Natural killer cell (primary cell): ENCODE data around the gene PEX7. TPM values are rescaled to one million over a fixed set of nuclear protein-coding genes. Genes with fewer than 3 reads are reported as not detected.
A peak's percentile ranks its signal among the peaks of the same experiment; 100 is the strongest.

ENCODE experiments used
- ATAC-seq, 3 donors: fragments of 150-1000 bp in 2 of 3; fragments of 200-7000 bp in 1 of 3; cut with Tn5 transposase; 1 replicate in 1 of 3; 2 replicates in 2 of 3; pipeline ENCODE4 v1.10.0; 2021; ENCODE audit warnings: mild to moderate bottlenecking in 2 of 3, moderate library complexity in 2 of 3
- DNase-seq, 2 donors: peaks; one replicate each; pipeline versions ENCODE4 v3.0.0 to v3.0.0-alpha.2; 2013 to 2021; ENCODE audit warnings: mixed read lengths in 1 of 2
- H3K27ac ChIP-seq: one replicate; pipeline ENCODE4 v1.5.1; 2013; ENCODE audit warnings: mild to moderate bottlenecking, low read length
- H3K27me3 ChIP-seq: one replicate; pipeline ENCODE4 v1.6.1; 2013; ENCODE audit warnings: low read length; ENCODE audit not compliant: control insufficient read depth, insufficient read depth
- H3K36me3 ChIP-seq: one replicate; pipeline ENCODE4 v1.6.1; 2013; ENCODE audit warnings: low read length; ENCODE audit not compliant: control insufficient read depth, insufficient read depth
- H3K4me1 ChIP-seq: one replicate; pipeline ENCODE4 v1.6.1; 2013; ENCODE audit warnings: low read length; ENCODE audit not compliant: control insufficient read depth, insufficient read depth
- H3K4me3 ChIP-seq: one replicate; pipeline ENCODE4 v1.5.1; 2013; ENCODE audit warnings: low read length
- H3K9me3 ChIP-seq: one replicate; pipeline ENCODE4 v1.6.1; 2013; ENCODE audit warnings: low read length; ENCODE audit not compliant: control insufficient read depth, insufficient read depth
- H3K27ac Mint-ChIP-seq, 2 donors: one replicate each; pipeline ENCODE4 v1.8.0; 2022; ENCODE audit warnings: mild to moderate bottlenecking in 2 of 2, mixed read lengths in 2 of 2, moderate library complexity in 1 of 2
- H3K27me3 Mint-ChIP-seq, 2 donors: one replicate each; pipeline ENCODE4 v1.8.0; 2022; ENCODE audit warnings: low read depth in 2 of 2, mixed read lengths in 2 of 2
- H3K36me3 Mint-ChIP-seq: one replicate; pipeline ENCODE4 v1.8.0; 2022; ENCODE audit warnings: mixed read lengths
- H3K4me1 Mint-ChIP-seq, 2 donors: one replicate each; pipeline ENCODE4 v1.8.0; 2022; ENCODE audit warnings: mixed read lengths in 2 of 2
- H3K4me3 Mint-ChIP-seq: one replicate; pipeline ENCODE4 v1.8.0; 2022; ENCODE audit warnings: mild to moderate bottlenecking, moderate library complexity, mixed read lengths
- H3K9me3 Mint-ChIP-seq, 2 donors: one replicate each; pipeline ENCODE4 v1.8.0; 2022; ENCODE audit warnings: mixed read lengths in 2 of 2
- WGBS: methylation state at CpG from one replicate; pipeline ENCODE4 v1.1.7; 2013; ENCODE audit warnings: missing lambda C conversion rate; ENCODE audit not compliant: insufficient coverage; 5-methylcytosine and 5-hydroxymethylcytosine counted together
- intact Hi-C: fragments of 100-400 bp; cut with micrococcal nuclease; formaldehyde crosslinking; loops from one replicate; pipeline ENCODE4 v1.14.2; 2022
- total RNA-seq, 4 donors: library from RNA; stranded (reverse); fragments of 120-200 nt in 1 of 4; gene quantifications; one replicate each; pipeline versions ENCODE4 v1.2.3 to v1.2.4, GENCODE V29; 2013 to 2022
- TF ChIP-seq, protein P1 (sequence below): fragments of 200-600 bp; IDR thresholded peaks from one replicate; pipeline ENCODE4 v1.8.0; 2022; ENCODE audit warnings: antibody characterized with exemption

PEX7 gene
- total RNA-seq, 3 donors from 2014 or later (not counting 1 experiment from before 2014, with no cell fraction given): 2.4 to 3.6 (median 2.5) TPM

- 8% methylated on average over 6 of the region's 6 CpGs for WGBS
- Histone ChIP-seq H3K4me3 (no peak overlapping the region), H3K9me3 (no peaks in the 10 kb centered on the region), H3K27me3 (peaks cover 31% of the 10 kb centered on the region), H3K4me1 (peaks cover 39% of the 10 kb centered on the region), H3K36me3 (no peaks in the 10 kb centered on the region), H3K27ac (no peak overlapping the region)
- DNase-seq: peak in 1 of 2 donors; percentile 15
- no peaks in the 10 kb centered on the region for H3K9me3 Mint-ChIP-seq
- intact Hi-C loops: no loop called here
- H3K4me3 Mint-ChIP-seq: peak overlapping the region; percentile 74
- TF ChIP-seq, protein P1, sequence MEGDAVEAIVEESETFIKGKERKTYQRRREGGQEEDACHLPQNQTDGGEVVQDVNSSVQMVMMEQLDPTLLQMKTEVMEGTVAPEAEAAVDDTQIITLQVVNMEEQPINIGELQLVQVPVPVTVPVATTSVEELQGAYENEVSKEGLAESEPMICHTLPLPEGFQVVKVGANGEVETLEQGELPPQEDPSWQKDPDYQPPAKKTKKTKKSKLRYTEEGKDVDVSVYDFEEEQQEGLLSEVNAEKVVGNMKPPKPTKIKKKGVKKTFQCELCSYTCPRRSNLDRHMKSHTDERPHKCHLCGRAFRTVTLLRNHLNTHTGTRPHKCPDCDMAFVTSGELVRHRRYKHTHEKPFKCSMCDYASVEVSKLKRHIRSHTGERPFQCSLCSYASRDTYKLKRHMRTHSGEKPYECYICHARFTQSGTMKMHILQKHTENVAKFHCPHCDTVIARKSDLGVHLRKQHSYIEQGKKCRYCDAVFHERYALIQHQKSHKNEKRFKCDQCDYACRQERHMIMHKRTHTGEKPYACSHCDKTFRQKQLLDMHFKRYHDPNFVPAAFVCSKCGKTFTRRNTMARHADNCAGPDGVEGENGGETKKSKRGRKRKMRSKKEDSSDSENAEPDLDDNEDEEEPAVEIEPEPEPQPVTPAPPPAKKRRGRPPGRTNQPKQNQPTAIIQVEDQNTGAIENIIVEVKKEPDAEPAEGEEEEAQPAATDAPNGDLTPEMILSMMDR: no peak
- H3K27me3 Mint-ChIP-seq: peaks cover 34 to 44% of the 10 kb centered on the region in 2 donors
- peak in 1 of 3 donors; percentile 23 for ATAC-seq
- no peaks in the 10 kb centered on the region for H3K36me3 Mint-ChIP-seq
- no peak overlapping the region for H3K27ac Mint-ChIP-seq
- H3K4me1 Mint-ChIP-seq: peaks cover 32 to 37% of the 10 kb centered on the region in 2 donors
These were observed 97.8 kb downstream of the PEX7 start for GRCh38 chr6:136920216-136920615.

DNA sequence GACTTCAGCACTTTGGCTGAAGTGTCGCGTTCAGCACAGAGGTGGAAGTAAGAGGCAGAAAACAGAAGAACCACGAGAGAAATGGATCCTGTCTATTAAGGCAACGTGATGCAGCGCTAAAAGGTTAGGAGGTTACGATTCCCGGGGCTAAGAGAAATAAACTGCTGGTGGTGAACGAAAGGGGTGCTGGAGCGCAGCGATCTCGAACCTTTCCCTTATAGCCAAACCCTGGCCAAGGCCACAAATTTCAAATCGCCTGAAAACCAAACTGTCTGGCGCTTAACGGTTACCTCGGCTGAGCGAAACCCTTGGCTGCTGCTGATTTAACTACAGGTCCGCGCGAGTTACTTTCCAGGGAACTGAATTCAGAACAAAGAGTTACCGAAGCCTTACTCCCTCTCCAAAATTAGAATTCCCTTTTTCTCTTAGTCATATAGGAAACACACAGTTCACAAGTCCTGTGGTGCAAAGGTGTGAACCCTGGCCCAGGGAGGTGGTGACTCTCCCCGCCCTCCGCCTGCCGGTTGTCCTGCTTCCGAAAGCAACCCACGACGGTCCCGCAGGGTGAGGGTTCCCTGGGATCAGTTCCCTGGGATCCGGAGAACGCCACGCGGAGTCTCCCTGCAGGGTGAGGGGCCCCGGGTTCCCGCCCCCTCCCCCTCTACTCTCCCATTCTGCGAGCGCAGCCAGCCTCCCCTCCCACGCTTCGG, 98.4 kb downstream of the PEX7 start:
- DNase-seq (peak in 1 of 2 donors; percentile 30), ATAC-seq (peak in 2 of 3 donors; percentile 38 to 48)
- H3K36me3 ChIP-seq: no peaks in the 10 kb centered on the region
- peaks cover 39% of the 10 kb centered on the region for H3K4me1 ChIP-seq
- no peak overlapping the region for H3K27ac Mint-ChIP-seq
- H3K9me3 ChIP-seq: no peaks in the 10 kb centered on the region
- H3K9me3 Mint-ChIP-seq: no peaks in the 10 kb centered on the region
- TF ChIP-seq, protein P1: no peak
- H3K27ac ChIP-seq: no peak overlapping the region
- intact Hi-C loops: no loop called here
- 1% methylated on average over 37 of the region's 37 CpGs for WGBS
- H3K4me1 Mint-ChIP-seq: peaks cover 26 to 37% of the 10 kb centered on the region in 2 donors
- peak overlapping the region; percentile 74 for H3K4me3 Mint-ChIP-seq
- H3K36me3 Mint-ChIP-seq: no peaks in the 10 kb centered on the region
- peak overlapping the region; percentile 14 for H3K4me3 ChIP-seq
- peaks cover 31% of the 10 kb centered on the region for H3K27me3 ChIP-seq
- peaks cover 37 to 44% of the 10 kb centered on the region in 2 donors for H3K27me3 Mint-ChIP-seq

- H3K27ac ChIP-seq: no peak overlapping the region
- Mint-ChIP-seq H3K9me3 (no peaks in the 10 kb centered on the region), H3K27ac (no peak overlapping the region), H3K4me3 (peak overlapping the region; percentile 74), H3K4me1 (peaks cover 26 to 37% of the 10 kb centered on the region in 2 donors), H3K36me3 (no peaks in the 10 kb centered on the region), H3K27me3 (peaks cover 43 to 44% of the 10 kb centered on the region in 2 donors)
- WGBS: 1% methylated on average over 59 of the region's 59 CpGs
- H3K4me1 ChIP-seq: peaks cover 39% of the 10 kb centered on the region
- DNase-seq (peak in 1 of 2 donors; percentile 17), ATAC-seq (peak in 2 of 3 donors; percentile 28 to 44)
- peak overlapping the region; percentile 14 for H3K4me3 ChIP-seq
- intact Hi-C loops: no loop called here
- H3K27me3 ChIP-seq: peaks cover 31% of the 10 kb centered on the region
- TF ChIP-seq, protein P1: no peak
- H3K36me3 ChIP-seq: no peaks in the 10 kb centered on the region
- H3K9me3 ChIP-seq: no peaks in the 10 kb centered on the region
These were observed 99.1 kb downstream of the PEX7 start for GRCh38 chr6:136921381-136921935.
